Activated effector memory CD4-positive, alpha-beta T cell treated with Interleukin-2 at 50 U/mL for 16 hours (primary cell): ENCODE data around the gene MBOAT1.

Experiments used
- DNase-seq: peaks from one replicate; pipeline ENCODE4 v3.0.0-alpha.2; 2020

MBOAT1 gene

GRCh38 chr6:20095436-20095835 is 116.8 kb downstream of the MBOAT1 start:
- no peak for DNase-seq

- no peak for DNase-seq
Observed at GRCh38 chr6:20092071-20092566, 120.2 kb downstream of the MBOAT1 start.

- no peak for DNase-seq
Observed at GRCh38 chr6:20086992-20087391, 125.3 kb downstream of the MBOAT1 start.

- DNase-seq = no peak
Observed at GRCh38 chr6:20085817-20086216, 126.5 kb downstream of the MBOAT1 start.

- no peak for DNase-seq
Observed at GRCh38 chr6:20084411-20084810, 127.9 kb downstream of the MBOAT1 start.

- DNase-seq = no peak
Observed at GRCh38 chr6:20071998-20072397, 140.3 kb downstream of the MBOAT1 start.

- DNase-seq = no peak
Observed at GRCh38 chr6:20070047-20070446, 142.2 kb downstream of the MBOAT1 start.

GRCh38 chr6:20069021-20069522 is 143.2 kb downstream of the MBOAT1 start:
- DNase-seq = no peak

GRCh38 chr6:20068421-20068988 is 143.8 kb downstream of the MBOAT1 start:
- DNase-seq = no peak

GRCh38 chr6:20061952-20062351 is 150.3 kb downstream of the MBOAT1 start:
- no peak for DNase-seq

- DNase-seq = no peak
Observed at GRCh38 chr6:20060252-20060651, 152.0 kb downstream of the MBOAT1 start.

GRCh38 chr6:20058912-20059311 is 153.4 kb downstream of the MBOAT1 start:
- DNase-seq = no peak

- no peak for DNase-seq
Observed at GRCh38 chr6:20058121-20058905, 154.0 kb downstream of the MBOAT1 start.

- DNase-seq = no peak
Observed at GRCh38 chr6:20056350-20056992, 155.8 kb downstream of the MBOAT1 start.

GRCh38 chr6:20055916-20056315 is 156.4 kb downstream of the MBOAT1 start:
- no peak for DNase-seq
